Keratinocyte (primary cell): ENCODE measurements around the gene RYR1. TPM values are rescaled to one million over a fixed set of nuclear protein-coding genes. Genes with fewer than 3 reads are reported as not detected.

ENCODE experiments used
- DNase-seq: peaks from one replicate; pipeline ENCODE4 v3.0.0-alpha.2; 2011; ENCODE audit warnings: low read depth, missing footprints, low spot score
- FAIRE-seq: peaks from 2 replicates; lab custom pipeline; 2011; peaks lifted over from hg19 to GRCh38; lab: Jason Lieb, UNC
- H2AFZ ChIP-seq: 2 replicates; pipeline ENCODE4 v1.6.0; 2012; ENCODE audit warnings: low read length, control low read depth, inconsistent platforms; ENCODE audit not compliant: control insufficient read depth
- H3K27ac ChIP-seq: 2 replicates; pipeline ENCODE4 v1.5.1; 2011; ENCODE audit warnings: low read length; ENCODE audit not compliant: control insufficient read depth, insufficient read depth
- H3K27me3 ChIP-seq: 3 replicates; pipeline ENCODE4 v1.6.0; 2011; ENCODE audit warnings: low read length; ENCODE audit not compliant: control insufficient read depth, insufficient read depth; ENCODE audit errors: extremely low read depth
- H3K36me3 ChIP-seq, 2 experiments: 2 replicates in 1 of 2; 3 replicates in 1 of 2; pipeline ENCODE4 v1.5.1; 2011; ENCODE audit warnings: low read length in 2 of 2, mild to moderate bottlenecking in 1 of 2; ENCODE audit not compliant: control insufficient read depth in 2 of 2, insufficient read depth in 2 of 2; ENCODE audit errors: extremely low read depth in 1 of 2
- H3K4me1 ChIP-seq: 3 replicates; pipeline ENCODE4 v1.5.1; 2011; ENCODE audit warnings: low read length; ENCODE audit not compliant: control insufficient read depth, insufficient read depth; ENCODE audit errors: extremely low read depth
- H3K4me2 ChIP-seq: 3 replicates; pipeline ENCODE4 v1.6.0; 2011; ENCODE audit warnings: low read depth, low read length; ENCODE audit not compliant: control insufficient read depth, insufficient read depth; ENCODE audit errors: extremely low read depth
- H3K4me3 ChIP-seq, 3 experiments: fragments of 200-600 bp in 1 of 3; sonication (generic) in 1 of 3; 2 replicates in 2 of 3; 3 replicates in 1 of 3; pipeline ENCODE4 v1.5.1; 2011 to 2016; ENCODE audit warnings: low read length in 3 of 3, mild to moderate bottlenecking in 3 of 3, control low read depth in 2 of 3, inconsistent platforms in 1 of 3, low read depth in 1 of 3, mixed read lengths in 1 of 3, mixed run types in 1 of 3, moderate library complexity in 1 of 3; ENCODE audit not compliant: control insufficient read depth in 2 of 3, insufficient read depth in 2 of 3; ENCODE audit errors: extremely low read depth in 1 of 3
- H3K79me2 ChIP-seq: 2 replicates; pipeline ENCODE4 v1.6.0; 2012; ENCODE audit warnings: low read length; ENCODE audit not compliant: control insufficient read depth, insufficient read depth
- H3K9ac ChIP-seq: 3 replicates; pipeline ENCODE4 v1.6.0; 2011; ENCODE audit warnings: low read length; ENCODE audit not compliant: control insufficient read depth, insufficient read depth; ENCODE audit errors: extremely low read depth
- H3K9me1 ChIP-seq: 3 replicates; pipeline ENCODE4 v1.6.0; 2011; ENCODE audit warnings: low read length; ENCODE audit not compliant: control insufficient read depth, insufficient read depth; ENCODE audit errors: extremely low read depth
- H3K9me3 ChIP-seq: 2 replicates; pipeline ENCODE4 v1.5.1; 2012; ENCODE audit warnings: low read depth, low read length; ENCODE audit not compliant: control insufficient read depth
- H4K20me1 ChIP-seq: 3 replicates; pipeline ENCODE4 v1.6.0; 2011; ENCODE audit warnings: low read length; ENCODE audit not compliant: control insufficient read depth, insufficient read depth; ENCODE audit errors: extremely low read depth
- EZH2 ChIP-seq: IDR thresholded peaks from one replicate; pipeline ENCODE4 v1.6.1; 2012; ENCODE audit warnings: inconsistent platforms, mild to moderate bottlenecking, low read length, moderate library complexity
- dilution Hi-C: fragments of 300-500 bp; cut with MboI; formaldehyde crosslinking; loops from one replicate; pipeline ENCODE4 v1.7.0; 2020; ENCODE audit warnings: low sequenced_read_pairs; ENCODE audit not compliant: extremely low pct_ligation_motif_present
- polyA plus RNA-seq, 5 experiments: library from polyadenylated mRNA; depleted of rRNA in 3 of 5; stranded (reverse) in 3 of 5; stranded (forward) in 1 of 5; unstranded in 1 of 5; fragments of >200 nt; gene quantifications; 1 replicate in 1 of 5; 2 replicates in 3 of 5; 3 replicates in 1 of 5; pipeline versions ENCODE4 v1.2.1 to v1.2.3, GENCODE V29; 2011 to 2012; ENCODE audit warnings: missing spikeins in 2 of 5, low read depth in 1 of 5, low replicate concordance in 1 of 5
- TF ChIP-seq, protein P1 (sequence below), 3 experiments: IDR thresholded peaks in 1 of 3; conservative IDR thresholded peaks in 1 of 3; optimal IDR thresholded peaks in 1 of 3; 2 replicates in 2 of 3; 3 replicates in 1 of 3; pipeline versions ENCODE3 to v1.5.1; 2011; ENCODE audit warnings: low read length in 3 of 3, mild to moderate bottlenecking in 3 of 3, moderate library complexity in 2 of 3, control low read depth in 1 of 3, inconsistent platforms in 1 of 3; ENCODE audit not compliant: insufficient read depth in 2 of 3; ENCODE audit errors: extremely low read depth in 1 of 3

Gene RYR1
- polyA plus RNA-seq, 1 donor (not counting 4 experiments of a cell fraction or from before 2014, with no cell fraction given) = 0.41 TPM

GRCh38 chr19:38502410-38503076, 69.1 kb downstream of the RYR1 start:
- Histone ChIP-seq H3K9me3 (no peaks in the 10 kb centered on the region), H3K79me2 (no peaks in the 10 kb centered on the region), H4K20me1 (no peaks in the 10 kb centered on the region), H3K9ac (no peak overlapping the region), H3K36me3 (no peaks in the 10 kb centered on the region), H3K27ac (no peak overlapping the region), H3K9me1 (no peaks in the 10 kb centered on the region), H3K27me3 (no peaks in the 10 kb centered on the region), H3K4me1 (no peaks in the 10 kb centered on the region), H2AFZ (no peak overlapping the region), H3K4me3 (no peak overlapping the region), H3K4me2 (no peak overlapping the region)
- dilution Hi-C loops = no loop called here
- FAIRE-seq (no peak), DNase-seq (no peak)
- TF ChIP-seq, protein P1, sequence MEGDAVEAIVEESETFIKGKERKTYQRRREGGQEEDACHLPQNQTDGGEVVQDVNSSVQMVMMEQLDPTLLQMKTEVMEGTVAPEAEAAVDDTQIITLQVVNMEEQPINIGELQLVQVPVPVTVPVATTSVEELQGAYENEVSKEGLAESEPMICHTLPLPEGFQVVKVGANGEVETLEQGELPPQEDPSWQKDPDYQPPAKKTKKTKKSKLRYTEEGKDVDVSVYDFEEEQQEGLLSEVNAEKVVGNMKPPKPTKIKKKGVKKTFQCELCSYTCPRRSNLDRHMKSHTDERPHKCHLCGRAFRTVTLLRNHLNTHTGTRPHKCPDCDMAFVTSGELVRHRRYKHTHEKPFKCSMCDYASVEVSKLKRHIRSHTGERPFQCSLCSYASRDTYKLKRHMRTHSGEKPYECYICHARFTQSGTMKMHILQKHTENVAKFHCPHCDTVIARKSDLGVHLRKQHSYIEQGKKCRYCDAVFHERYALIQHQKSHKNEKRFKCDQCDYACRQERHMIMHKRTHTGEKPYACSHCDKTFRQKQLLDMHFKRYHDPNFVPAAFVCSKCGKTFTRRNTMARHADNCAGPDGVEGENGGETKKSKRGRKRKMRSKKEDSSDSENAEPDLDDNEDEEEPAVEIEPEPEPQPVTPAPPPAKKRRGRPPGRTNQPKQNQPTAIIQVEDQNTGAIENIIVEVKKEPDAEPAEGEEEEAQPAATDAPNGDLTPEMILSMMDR (optimal IDR thresholded peaks at IDR 0.05 in 1 of 3, IDR thresholded peaks at IDR 0.05 in 1 of 3, conservative IDR thresholded peaks at IDR 0.05 in 1 of 3; ENCODE audit: extremely low read depth in 1 of 3, insufficient read depth in 2 of 3, low read length in 3 of 3) = peak in 1 of 3 experiments; percentile 6
- TF ChIP-seq EZH2 = no peak

DNA sequence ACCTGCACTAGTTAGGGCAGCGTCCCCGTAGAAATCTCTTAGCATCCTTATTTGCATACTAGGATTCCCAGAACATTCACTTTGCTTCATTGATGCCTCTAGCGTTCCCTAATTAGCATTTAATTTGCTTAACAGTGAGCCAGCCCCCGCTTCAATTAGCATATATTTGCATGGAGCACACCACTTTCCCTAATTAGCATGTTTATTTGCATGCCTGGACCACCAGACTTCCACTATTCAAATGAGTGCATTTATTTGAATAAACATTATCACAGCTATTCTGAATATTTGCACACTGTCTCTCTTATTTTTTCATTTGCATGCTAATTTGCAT, 69.6 kb downstream of the RYR1 start:
- TF ChIP-seq, protein P1 (optimal IDR thresholded peaks at IDR 0.05 in 1 of 3, IDR thresholded peaks at IDR 0.05 in 1 of 3, conservative IDR thresholded peaks at IDR 0.05 in 1 of 3; ENCODE audit: extremely low read depth in 1 of 3, insufficient read depth in 2 of 3, low read length in 3 of 3) = no peak
- no peak for TF ChIP-seq EZH2
- no peaks in the 10 kb centered on the region for H3K79me2 ChIP-seq
- dilution Hi-C loops = no loop called here
- no peaks in the 10 kb centered on the region for H3K9me1 ChIP-seq
- no peak overlapping the region for H3K9ac ChIP-seq
- no peaks in the 10 kb centered on the region for H3K9me3 ChIP-seq
- H3K4me3 ChIP-seq = no peak overlapping the region
- DNase-seq (no peak), FAIRE-seq (no peak)
- no peak overlapping the region for H2AFZ ChIP-seq
- H3K4me1 ChIP-seq = no peaks in the 10 kb centered on the region
- H3K4me2 ChIP-seq = no peak overlapping the region
- H3K27me3 ChIP-seq = no peaks in the 10 kb centered on the region
- H4K20me1 ChIP-seq = no peaks in the 10 kb centered on the region
- H3K36me3 ChIP-seq = no peaks in the 10 kb centered on the region
- H3K27ac ChIP-seq = no peak overlapping the region
